SU-DHL-6 (cell line): ENCODE results near the gene SHISA7.

Source experiments
- CTCF ChIP-seq: fragments of 200-600 bp; sonication (generic); IDR thresholded peaks from one replicate; pipeline ENCODE4 v1.5.1; 2017; ENCODE audit warnings: antibody characterized with exemption, mild to moderate bottlenecking, low read length, moderate library complexity; ENCODE audit not compliant: insufficient read depth, poor library complexity, severe bottlenecking
- EZH2phosphoT487 ChIP-seq: fragments of 200-600 bp; sonication (generic), shearing (Covaris generic); conservative IDR thresholded peaks from 2 replicates; pipeline ENCODE4 v1.6.1; 2018; ENCODE audit warnings: mild to moderate bottlenecking, antibody characterized with exemption, low read length, moderate library complexity, mixed read lengths

- TF ChIP-seq CTCF, result no peak
- TF ChIP-seq EZH2phosphoT487, result no peak
Observed at GRCh38 chr19:55482156-55482961, 39.3 kb upstream of the SHISA7 start.
